PC-3 (cell line): ENCODE data around the gene SOX5.

Experiments used
- CTCF ChIP-seq: fragments of 300-600 bp; sonication (generic); conservative IDR thresholded peaks from 2 replicates; pipeline ENCODE4 v1.5.1; 2017; ENCODE audit warnings: antibody characterized with exemption, low read depth, mild to moderate bottlenecking, low read length
- EZH2 ChIP-seq: fragments of 300-600 bp; sonication (generic); IDR thresholded peaks from one replicate; pipeline ENCODE4 v1.6.1; 2017; ENCODE audit warnings: antibody characterized with exemption, mild to moderate bottlenecking, low read length; ENCODE audit not compliant: unreplicated experiment

DNA sequence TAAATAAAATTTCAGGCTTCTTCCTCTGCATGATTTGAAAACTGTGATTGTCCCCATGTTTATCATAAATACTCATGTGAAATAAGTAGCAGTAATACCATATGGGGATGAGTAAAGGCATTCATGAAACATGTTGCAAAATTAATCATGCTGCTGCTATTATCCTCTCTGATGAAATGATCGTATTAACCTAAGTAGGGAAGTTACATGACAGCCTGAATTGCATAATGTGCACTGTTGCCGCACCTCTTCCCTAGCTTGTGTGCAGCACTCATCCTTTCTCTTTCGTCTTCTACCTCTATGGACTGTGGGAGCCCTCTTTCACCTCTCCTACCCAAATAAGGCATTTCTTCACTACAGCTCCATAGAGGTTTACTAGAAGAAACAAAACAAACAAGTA, 367.6 kb downstream of the SOX5 start:
- TF ChIP-seq CTCF, result no peak
- no peak for TF ChIP-seq EZH2
